BJ (cell line): Measurements from ENCODE around the gene PGC. TPM values are rescaled to one million over a fixed set of nuclear protein-coding genes. Genes with fewer than 3 reads are reported as not detected.

ENCODE experiments used
- CTCF ChIA-PET: fragments of 350-600 bp; formaldehyde crosslinking; extraction: SDS; loops from one replicate; lab custom pipeline; 2021; ENCODE audit warnings: antibody characterized with exemption, inconsistent platforms; lab: Yijun Ruan, JAX
- POLR2A ChIA-PET: fragments of 300-600 bp; sonication (Branson Sonifier 250); formaldehyde crosslinking; extraction: SDS; loops from one replicate; lab custom pipeline; 2021; ENCODE audit warnings: antibody characterized with exemption; lab: Charles Lee
- DNase-seq: peaks from one replicate; pipeline ENCODE4 v3.0.0-alpha.2; 2011; ENCODE audit warnings: low read depth
- H3K27me3 ChIP-seq: 2 replicates; pipeline ENCODE4 v1.6.0; 2011; ENCODE audit warnings: low read length; ENCODE audit not compliant: control insufficient read depth, insufficient read depth
- H3K36me3 ChIP-seq: 2 replicates; pipeline ENCODE4 v1.5.1; 2011; ENCODE audit warnings: low read length; ENCODE audit not compliant: control insufficient read depth, insufficient read depth
- H3K4me3 ChIP-seq: 2 replicates; pipeline ENCODE4 v1.5.1; 2011; ENCODE audit warnings: low read depth, mild to moderate bottlenecking, control low read depth, low read length
- polyA plus RNA-seq: library from polyadenylated mRNA; depleted of rRNA; stranded (reverse); fragments of >200 nt; gene quantifications from 2 replicates; pipeline ENCODE4 v1.2.3, GENCODE V29; 2011
- TF ChIP-seq, protein P1 (sequence below): IDR thresholded peaks from 2 replicates; pipeline ENCODE4 v1.5.1; 2011; ENCODE audit warnings: low read depth, mild to moderate bottlenecking, control low read depth, inconsistent platforms, low read length, moderate library complexity; ENCODE audit not compliant: insufficient read depth

Gene PGC
- polyA plus RNA-seq, 1 experiment, result not detected

DNA sequence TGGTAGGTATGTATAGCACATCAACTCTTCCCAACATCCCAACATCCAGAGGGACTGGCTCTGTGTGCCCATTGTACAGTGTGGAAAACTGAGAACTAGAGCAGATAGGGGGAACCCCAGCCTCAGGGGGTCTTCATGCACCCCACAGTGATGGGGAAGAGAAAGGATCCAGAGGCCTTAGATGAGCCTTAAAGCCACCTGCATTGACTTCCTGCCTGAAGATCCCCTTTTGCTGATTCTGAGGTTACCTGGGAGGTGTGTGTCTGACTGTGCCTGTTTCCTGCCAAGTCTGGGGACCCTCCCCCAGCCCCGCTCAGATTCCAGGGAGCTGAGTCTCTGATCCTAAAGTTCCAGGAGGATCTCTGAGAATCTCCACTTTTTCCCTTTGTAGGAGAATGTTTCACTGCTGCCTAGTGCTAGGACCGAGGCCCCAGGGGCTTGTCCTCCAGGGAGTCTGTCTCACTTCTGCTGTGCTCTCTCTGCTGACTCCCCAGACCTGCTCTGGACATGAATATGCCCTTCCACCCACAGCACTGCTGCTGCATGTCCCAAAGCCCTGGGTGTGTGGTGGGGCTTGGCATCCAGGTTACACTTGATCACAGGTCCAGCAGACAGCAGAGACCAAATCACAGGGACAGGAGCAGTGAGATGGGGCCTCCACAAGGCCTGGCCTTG is 12.8 kb upstream of the PGC start:
- no peak overlapping the region for H3K4me3 ChIP-seq
- ChIA-PET CTCF (interaction anchor here (1.9 kb wide), 1 partner anchor 16 kb away, joined by 5 read pairs; no protein-coding TSS in a partner anchor), POLR2A (no interaction called here)
- peaks cover 8% of the 10 kb centered on the region for H3K27me3 ChIP-seq
- DNase-seq, result no peak
- no peaks in the 10 kb centered on the region for H3K36me3 ChIP-seq
- TF ChIP-seq, protein P1, sequence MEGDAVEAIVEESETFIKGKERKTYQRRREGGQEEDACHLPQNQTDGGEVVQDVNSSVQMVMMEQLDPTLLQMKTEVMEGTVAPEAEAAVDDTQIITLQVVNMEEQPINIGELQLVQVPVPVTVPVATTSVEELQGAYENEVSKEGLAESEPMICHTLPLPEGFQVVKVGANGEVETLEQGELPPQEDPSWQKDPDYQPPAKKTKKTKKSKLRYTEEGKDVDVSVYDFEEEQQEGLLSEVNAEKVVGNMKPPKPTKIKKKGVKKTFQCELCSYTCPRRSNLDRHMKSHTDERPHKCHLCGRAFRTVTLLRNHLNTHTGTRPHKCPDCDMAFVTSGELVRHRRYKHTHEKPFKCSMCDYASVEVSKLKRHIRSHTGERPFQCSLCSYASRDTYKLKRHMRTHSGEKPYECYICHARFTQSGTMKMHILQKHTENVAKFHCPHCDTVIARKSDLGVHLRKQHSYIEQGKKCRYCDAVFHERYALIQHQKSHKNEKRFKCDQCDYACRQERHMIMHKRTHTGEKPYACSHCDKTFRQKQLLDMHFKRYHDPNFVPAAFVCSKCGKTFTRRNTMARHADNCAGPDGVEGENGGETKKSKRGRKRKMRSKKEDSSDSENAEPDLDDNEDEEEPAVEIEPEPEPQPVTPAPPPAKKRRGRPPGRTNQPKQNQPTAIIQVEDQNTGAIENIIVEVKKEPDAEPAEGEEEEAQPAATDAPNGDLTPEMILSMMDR, result no peak

DNA sequence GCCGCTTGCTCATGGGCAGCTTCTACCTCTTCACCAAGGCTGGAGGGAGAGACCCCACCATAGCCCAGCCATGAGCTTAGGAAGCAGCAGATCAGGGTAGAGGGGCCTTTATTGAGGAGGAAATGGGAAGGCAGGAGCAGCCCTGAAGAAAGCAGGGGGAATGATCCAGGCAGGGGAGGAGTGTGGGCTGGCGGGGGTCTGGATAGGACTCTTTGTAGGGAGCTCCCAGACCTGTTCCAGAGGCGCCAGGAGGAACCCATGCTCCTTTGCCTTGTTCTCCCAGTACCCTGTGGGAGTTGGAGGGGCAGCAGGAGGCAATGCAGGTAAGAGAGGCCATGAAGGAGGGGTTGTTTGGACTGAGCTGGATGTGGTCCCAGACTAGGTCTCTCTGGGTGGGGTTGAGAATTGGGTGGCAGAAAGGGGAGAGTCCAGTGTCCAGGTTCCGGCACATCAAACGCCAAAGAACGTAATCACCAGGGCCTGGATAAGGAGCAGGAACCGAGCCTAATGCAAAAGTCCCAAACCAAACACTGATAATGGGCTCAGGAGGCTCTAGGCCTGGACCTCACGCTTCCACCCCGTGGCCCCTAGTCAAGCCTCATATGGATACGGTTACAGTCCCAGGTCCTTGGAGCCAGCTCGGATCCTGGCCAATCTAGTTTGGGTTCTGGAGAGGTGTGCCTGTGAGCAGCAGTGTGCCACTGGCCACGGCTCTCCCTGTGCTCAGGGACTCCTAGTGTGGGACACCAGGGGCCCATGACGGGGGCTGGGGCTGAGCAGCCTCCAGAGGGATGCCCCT is 12.1 kb upstream of the PGC start:
- no peaks in the 10 kb centered on the region for H3K36me3 ChIP-seq
- no peak for DNase-seq
- peaks cover 8% of the 10 kb centered on the region for H3K27me3 ChIP-seq
- TF ChIP-seq, protein P1, result no peak
- H3K4me3 ChIP-seq, result no peak overlapping the region
- POLR2A ChIA-PET, result no interaction called here
- CTCF ChIA-PET, result interaction anchor here (1.2 to 1.9 kb wide), 2 partner anchors 17 to 25 kb away, joined by 3 to 5 read pairs; no protein-coding TSS in a partner anchor

DNA sequence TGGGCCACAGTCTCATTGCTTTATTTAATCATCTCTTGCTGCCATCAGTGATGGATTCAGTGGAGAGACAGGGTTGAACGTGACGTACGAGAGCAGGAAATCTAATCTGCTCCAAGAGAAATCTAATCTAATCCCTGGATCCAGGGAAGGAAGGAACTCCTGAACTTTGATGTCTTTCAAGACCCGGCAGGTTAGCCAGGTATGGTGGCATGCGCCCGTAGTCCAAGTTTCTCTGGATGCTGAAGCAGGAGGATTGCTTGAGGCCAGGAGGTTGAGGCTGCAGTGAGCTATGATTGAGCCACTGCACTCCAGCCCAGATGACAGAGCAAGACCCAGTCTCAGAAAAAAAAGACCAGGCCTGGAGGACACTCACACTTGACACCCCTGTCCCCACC is 11.4 kb upstream of the PGC start:
- no peak for DNase-seq
- TF ChIP-seq, protein P1, result no peak
- Histone ChIP-seq H3K36me3 (no peaks in the 10 kb centered on the region), H3K4me3 (no peak overlapping the region), H3K27me3 (peaks cover 11% of the 10 kb centered on the region)
- CTCF ChIA-PET, result interaction anchor here (1.2 kb wide), 1 partner anchor 24 kb away, joined by 3 read pairs; no protein-coding TSS in a partner anchor
- POLR2A ChIA-PET, result no interaction called here

DNA sequence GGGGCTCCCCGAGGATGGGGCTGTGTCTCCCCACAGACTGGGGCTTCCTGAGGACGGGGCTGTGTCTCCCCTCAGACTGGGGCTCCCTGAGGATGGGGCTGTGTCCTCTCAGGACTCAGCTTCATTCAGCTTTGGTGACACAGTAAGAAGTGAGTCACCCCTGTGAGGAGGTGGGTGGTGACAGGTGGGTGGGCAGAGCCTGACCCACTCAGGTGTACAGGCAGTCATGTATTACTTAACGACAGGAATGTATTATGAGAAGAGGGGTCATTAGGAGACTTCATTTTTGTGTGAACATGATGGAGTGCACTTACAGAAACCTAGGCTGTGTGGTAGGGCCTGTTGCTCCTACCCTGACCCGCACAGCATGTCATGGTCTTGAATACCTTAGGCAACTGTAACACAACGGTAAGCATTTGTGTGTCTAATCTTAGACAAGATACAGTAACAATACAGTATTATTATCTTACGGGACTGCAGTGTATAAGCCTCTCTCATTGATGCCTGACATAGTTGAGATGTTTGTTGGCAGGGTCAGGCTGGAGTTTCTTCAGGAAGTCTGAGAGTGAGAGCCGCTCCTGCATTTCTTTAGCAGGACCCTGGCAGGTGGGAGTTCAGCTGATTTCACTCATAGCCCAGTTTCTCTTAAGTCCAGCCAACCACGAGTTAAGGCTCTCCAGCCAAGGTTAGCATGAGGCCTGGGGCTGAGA is 10.9 kb upstream of the PGC start:
- DNase-seq, result no peak
- CTCF ChIA-PET, result no interaction called here
- TF ChIP-seq, protein P1, result no peak
- Histone ChIP-seq H3K4me3 (no peak overlapping the region), H3K27me3 (peaks cover 11% of the 10 kb centered on the region), H3K36me3 (no peaks in the 10 kb centered on the region)
- POLR2A ChIA-PET, result no interaction called here

DNA sequence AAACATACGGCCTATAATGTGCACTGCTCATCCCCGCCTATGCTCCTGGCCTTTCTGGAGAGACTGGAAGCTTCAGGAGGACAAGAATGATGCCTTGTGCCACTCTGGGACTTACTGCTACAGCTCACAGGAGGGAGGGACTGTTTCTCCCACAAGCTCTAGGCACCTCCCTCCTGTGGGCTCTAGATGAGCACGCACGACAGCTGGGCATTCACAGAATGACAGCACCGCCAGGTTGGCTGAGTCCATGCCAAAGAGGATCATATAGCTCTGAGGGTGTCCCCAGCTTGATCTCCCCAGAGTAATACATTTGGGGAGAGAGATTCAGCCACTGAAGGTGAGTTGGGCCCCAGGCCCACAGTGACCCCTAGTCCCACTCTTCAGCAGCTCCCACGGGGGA is 10.1 kb upstream of the PGC start:
- DNase-seq, result no peak
- TF ChIP-seq, protein P1, result no peak
- ChIA-PET CTCF (no interaction called here), POLR2A (no interaction called here)
- Histone ChIP-seq H3K27me3 (peaks cover 11% of the 10 kb centered on the region), H3K36me3 (no peaks in the 10 kb centered on the region), H3K4me3 (no peak overlapping the region)
